Measurements from ENCODE around the gene GLT1D1. TPM values are rescaled to one million over a fixed set of nuclear protein-coding genes. Genes with fewer than 3 reads are reported as not detected.
A peak's percentile ranks its signal among the peaks of the same experiment; 100 is the strongest.

Gene GLT1D1
- total RNA-seq, 2 donors from 2014 or later = not detected

- no peak for ATAC-seq
- no peaks in the 10 kb centered on the region for H3K27me3 ChIP-seq
- no peak overlapping the region for H3K27ac ChIP-seq
- no peak overlapping the region for H3K4me3 ChIP-seq
- peak in 2 of 4 donors; percentile 17 to 28 for DNase-seq
- H3K9me3 ChIP-seq = no peaks in the 10 kb centered on the region
- TF ChIP-seq POLR2A (IDR thresholded peaks at IDR 0.05) (no peak), CTCF (IDR thresholded peaks at IDR 0.05) (no peak)
- 72 to 74% methylated on average over 2 of the region's 2 CpGs for WGBS, 2 donors
- no peaks in the 10 kb centered on the region for H3K4me1 ChIP-seq
- intact Hi-C loops (cut with DNase I) = no loop called here
- no peaks in the 10 kb centered on the region for H3K36me3 ChIP-seq (replicated peaks in 1 of 2; ENCODE audit: insufficient read depth in 1 of 2, low read depth in 2 of 2)
These were observed 141.6 kb downstream of the GLT1D1 start for GRCh38 chr12:128994856-128995255.

- H3K27me3 ChIP-seq = no peaks in the 10 kb centered on the region
- intact Hi-C loops (cut with DNase I) = no loop called here
- 55 to 69% methylated on average over 8 of the region's 8 CpGs for WGBS, 2 donors
These were observed 142.3 kb downstream of the GLT1D1 start for GRCh38 chr12:128995619-128996018.

GRCh38 chr12:129001826-129002225 is 148.5 kb downstream of the GLT1D1 start:
- Histone ChIP-seq H3K27ac (no peak overlapping the region), H3K9me3 (no peaks in the 10 kb centered on the region), H3K4me3 (no peak overlapping the region), H3K4me1 (no peaks in the 10 kb centered on the region), H3K36me3 (replicated peaks in 1 of 2; ENCODE audit: insufficient read depth in 1 of 2, low read depth in 2 of 2) (no peaks in the 10 kb centered on the region), H3K27me3 (no peaks in the 10 kb centered on the region)
- 68 to 71% methylated on average over 6 of the region's 6 CpGs for WGBS, 2 donors
- ATAC-seq = no peak
- no peak for DNase-seq
- intact Hi-C loops (cut with DNase I) = no loop called here
- no peak for TF ChIP-seq CTCF (IDR thresholded peaks at IDR 0.05)
- TF ChIP-seq POLR2A (IDR thresholded peaks at IDR 0.05) = no peak

More at GRCh38 chr12:128995619-128996018, 142.3 kb downstream of the GLT1D1 start:
- TF ChIP-seq POLR2A (IDR thresholded peaks at IDR 0.05) = no peak
- TF ChIP-seq CTCF (IDR thresholded peaks at IDR 0.05) = no peak
- Histone ChIP-seq H3K9me3 (no peaks in the 10 kb centered on the region), H3K27ac (no peak overlapping the region), H3K4me3 (no peak overlapping the region), H3K36me3 (replicated peaks in 1 of 2; ENCODE audit: insufficient read depth in 1 of 2, low read depth in 2 of 2) (no peaks in the 10 kb centered on the region), H3K4me1 (no peaks in the 10 kb centered on the region)
- no peak for ATAC-seq
- DNase-seq = no peak

GRCh38 chr12:129002427-129002826 is 149.1 kb downstream of the GLT1D1 start:
- intact Hi-C loops (cut with DNase I) = no loop called here
- ATAC-seq (no peak), DNase-seq (no peak)
- WGBS, 2 donors = 23 to 49% methylated on average over 8 of the region's 8 CpGs
- Histone ChIP-seq H3K9me3 (no peaks in the 10 kb centered on the region), H3K4me1 (no peaks in the 10 kb centered on the region), H3K27me3 (no peaks in the 10 kb centered on the region), H3K36me3 (replicated peaks in 1 of 2; ENCODE audit: insufficient read depth in 1 of 2, low read depth in 2 of 2) (no peaks in the 10 kb centered on the region), H3K4me3 (no peak overlapping the region), H3K27ac (no peak overlapping the region)
- TF ChIP-seq POLR2A (IDR thresholded peaks at IDR 0.05) (no peak), CTCF (IDR thresholded peaks at IDR 0.05) (no peak)

- ATAC-seq (no peak), DNase-seq (no peak)
- Histone ChIP-seq H3K27ac (no peak overlapping the region), H3K27me3 (no peaks in the 10 kb centered on the region), H3K4me1 (no peaks in the 10 kb centered on the region), H3K4me3 (no peak overlapping the region), H3K9me3 (no peaks in the 10 kb centered on the region), H3K36me3 (replicated peaks in 1 of 2; ENCODE audit: insufficient read depth in 1 of 2, low read depth in 2 of 2) (no peaks in the 10 kb centered on the region)
- intact Hi-C loops (cut with DNase I) = no loop called here
- WGBS, 2 donors = 80% methylated on average over 8 of the region's 8 CpGs
- TF ChIP-seq CTCF (IDR thresholded peaks at IDR 0.05) (no peak), POLR2A (IDR thresholded peaks at IDR 0.05) (no peak)
These were observed 152.1 kb downstream of the GLT1D1 start for GRCh38 chr12:129005416-129005815.

All from body of pancreas (tissue), 4 donors.